ENCODE results near the gene CHTF8.
A peak's percentile ranks its signal among the peaks of the same experiment; 100 is the strongest.
"Not testable (repeated sequence)": the region's sequence is repeated elsewhere in the genome, so short reads cannot be mapped to it uniquely, and the experiment has no call there.

Gene CHTF8, protein sequence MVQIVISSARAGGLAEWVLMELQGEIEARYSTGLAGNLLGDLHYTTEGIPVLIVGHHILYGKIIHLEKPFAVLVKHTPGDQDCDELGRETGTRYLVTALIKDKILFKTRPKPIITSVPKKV

DNA sequence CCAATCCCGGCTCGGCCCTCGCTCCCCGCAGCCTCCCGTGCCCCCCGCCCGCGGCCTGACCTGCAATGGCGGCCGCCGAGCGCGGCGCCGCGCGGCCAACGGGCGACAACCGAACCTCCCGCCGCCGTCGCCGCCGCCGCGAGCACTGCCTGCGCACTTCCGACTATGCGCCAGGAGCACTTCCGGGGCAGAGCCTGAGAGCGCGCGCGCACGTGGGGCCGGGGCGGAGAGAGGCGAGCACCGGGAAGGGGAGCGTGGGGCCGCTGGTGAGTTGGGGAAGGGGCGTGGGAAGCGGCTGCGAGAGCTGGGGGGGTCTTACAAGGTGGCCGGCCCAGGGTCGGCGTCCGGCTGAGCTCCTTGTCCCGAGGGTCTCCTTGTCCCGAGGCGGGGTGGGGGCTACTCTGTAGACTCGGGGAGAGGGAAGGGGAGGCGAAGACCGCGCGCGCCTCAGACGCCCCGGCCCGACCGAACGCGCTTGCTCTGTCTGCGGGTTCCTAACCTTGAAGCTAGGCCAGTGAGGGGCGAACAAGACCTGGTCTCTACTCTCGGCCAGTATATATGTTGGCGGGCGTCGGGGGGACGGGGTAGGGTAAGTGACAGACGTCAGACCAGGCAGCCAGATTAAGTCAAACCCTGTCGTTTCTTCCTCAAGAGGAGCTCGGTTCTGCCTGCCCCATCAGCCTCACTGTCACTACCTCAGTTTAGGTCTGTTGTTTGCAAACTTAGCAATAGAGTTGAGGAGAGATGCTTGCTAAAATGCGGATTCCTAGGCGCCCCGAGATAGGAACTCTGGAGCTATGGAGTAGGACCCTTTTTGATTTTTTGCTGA is at the start of gene CHTF8, which contains the start of gene UTP4:
Gene CHTF8, minus strand, starts transcription at position 165 of the 829 bp plus-strand sequence. CDS start 11,130 bp downstream, outside the sequence.
Gene UTP4, plus strand, starts transcription at position 226 of the 829 bp plus-strand sequence. CDS start 811 bp downstream, outside the sequence.
- peak; percentile 68 to 69 for DNase-seq (ENCODE audit: low read depth in 2 of 2, low spot score in 1 of 2)

DNA sequence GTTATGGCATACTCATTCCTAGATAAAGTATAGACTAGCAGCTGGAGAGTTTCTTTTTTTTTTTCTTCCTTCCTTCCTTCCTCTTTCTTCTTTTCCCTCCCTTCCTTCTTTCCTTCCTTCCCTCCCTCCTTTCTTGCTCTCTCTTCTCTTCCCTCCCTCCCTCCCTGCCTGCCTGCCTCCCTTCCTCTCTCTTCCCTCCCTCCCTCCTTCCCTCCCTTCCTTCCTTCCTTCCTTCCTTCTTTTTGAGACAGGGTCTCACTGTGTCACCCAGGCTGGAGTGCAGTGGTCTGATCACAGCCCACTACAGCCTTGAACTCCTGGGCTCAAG is 47.6 kb upstream of the CHTF8 start:
- DNase-seq (ENCODE audit: low read depth in 2 of 2, low spot score in 1 of 2) = no peak

DNA sequence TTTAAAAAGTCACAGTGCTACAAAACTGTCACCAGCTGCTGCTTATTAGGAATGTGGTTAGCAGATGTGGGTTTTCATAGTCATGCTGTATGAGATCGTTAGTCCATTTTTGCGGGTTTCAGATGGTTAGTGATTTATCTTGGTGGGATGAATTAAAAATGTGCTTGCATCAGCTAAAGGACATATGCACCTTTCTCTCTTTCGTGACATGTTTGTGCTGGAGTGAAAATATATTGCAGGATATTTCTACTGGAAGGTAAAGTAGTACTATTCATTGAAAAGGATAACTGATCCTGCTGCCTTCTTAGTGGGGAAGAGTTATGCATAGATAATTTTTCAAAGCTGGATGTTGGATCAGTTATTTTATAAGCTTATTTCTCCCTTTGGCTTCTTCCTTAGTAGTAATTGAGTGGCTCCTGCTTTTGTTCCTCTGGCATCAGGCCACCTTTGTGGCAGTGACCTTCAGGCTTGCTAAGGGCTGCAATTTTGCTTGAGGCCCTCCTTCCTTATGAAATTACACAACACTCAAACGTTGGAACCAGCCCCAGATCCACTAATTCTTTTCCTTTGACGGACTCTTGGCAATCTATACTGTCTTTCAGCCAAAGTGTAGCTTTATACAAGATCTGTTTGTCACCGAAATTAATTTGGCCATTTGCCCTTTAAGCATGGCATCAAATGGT is 47.1 kb upstream of the CHTF8 start:
- DNase-seq (ENCODE audit: low read depth in 2 of 2, low spot score in 1 of 2) = no peak

GRCh38 chr16:69176033-69176800 is 43.8 kb upstream of the CHTF8 start:
- DNase-seq (ENCODE audit: low read depth in 2 of 2, low spot score in 1 of 2) = no peak

- DNase-seq (ENCODE audit: low read depth in 2 of 2, low spot score in 1 of 2) = no peak
These were observed 39.1 kb upstream of the CHTF8 start for GRCh38 chr16:69171325-69172084.

DNA sequence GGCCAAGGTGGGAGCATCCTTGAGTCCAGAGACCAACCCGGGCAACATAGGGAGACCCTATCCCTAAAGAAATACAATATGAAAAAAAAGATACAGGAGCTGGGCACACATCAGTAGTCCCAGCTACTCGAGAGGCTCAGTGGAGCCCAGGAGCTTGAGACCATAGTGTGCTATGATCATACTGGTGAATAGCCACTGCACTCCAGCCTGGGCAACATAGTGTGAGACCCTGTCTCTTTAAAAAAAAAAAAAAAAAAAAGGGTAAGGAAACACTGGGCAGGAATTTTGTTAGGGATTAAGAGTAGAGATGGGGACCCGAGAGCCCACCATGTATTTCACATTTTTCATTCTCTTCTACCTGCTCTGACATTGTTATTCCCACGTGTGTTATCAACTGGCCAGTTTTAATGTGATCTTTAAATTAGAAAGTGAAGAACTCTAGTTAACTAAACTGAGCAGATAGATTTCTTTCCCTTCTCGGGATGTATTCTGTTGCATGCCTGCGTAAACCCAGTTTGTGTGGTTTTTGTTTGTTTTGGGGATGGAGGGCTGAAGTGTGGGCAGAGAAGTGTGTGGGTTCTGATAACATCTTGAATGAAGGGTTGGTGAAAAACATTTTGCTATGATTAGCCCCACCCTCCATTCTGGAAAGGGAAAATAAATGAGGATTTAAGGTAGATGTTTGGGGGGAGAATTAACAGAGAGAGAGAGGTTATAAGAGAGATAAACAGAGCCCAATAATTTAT is 37.4 kb upstream of the CHTF8 start:
- DNase-seq (ENCODE audit: low read depth in 2 of 2, low spot score in 1 of 2) = no peak

GRCh38 chr16:69169051-69169450 is 36.7 kb upstream of the CHTF8 start:
- DNase-seq (ENCODE audit: low read depth in 2 of 2, low spot score in 1 of 2) = no peak

DNA sequence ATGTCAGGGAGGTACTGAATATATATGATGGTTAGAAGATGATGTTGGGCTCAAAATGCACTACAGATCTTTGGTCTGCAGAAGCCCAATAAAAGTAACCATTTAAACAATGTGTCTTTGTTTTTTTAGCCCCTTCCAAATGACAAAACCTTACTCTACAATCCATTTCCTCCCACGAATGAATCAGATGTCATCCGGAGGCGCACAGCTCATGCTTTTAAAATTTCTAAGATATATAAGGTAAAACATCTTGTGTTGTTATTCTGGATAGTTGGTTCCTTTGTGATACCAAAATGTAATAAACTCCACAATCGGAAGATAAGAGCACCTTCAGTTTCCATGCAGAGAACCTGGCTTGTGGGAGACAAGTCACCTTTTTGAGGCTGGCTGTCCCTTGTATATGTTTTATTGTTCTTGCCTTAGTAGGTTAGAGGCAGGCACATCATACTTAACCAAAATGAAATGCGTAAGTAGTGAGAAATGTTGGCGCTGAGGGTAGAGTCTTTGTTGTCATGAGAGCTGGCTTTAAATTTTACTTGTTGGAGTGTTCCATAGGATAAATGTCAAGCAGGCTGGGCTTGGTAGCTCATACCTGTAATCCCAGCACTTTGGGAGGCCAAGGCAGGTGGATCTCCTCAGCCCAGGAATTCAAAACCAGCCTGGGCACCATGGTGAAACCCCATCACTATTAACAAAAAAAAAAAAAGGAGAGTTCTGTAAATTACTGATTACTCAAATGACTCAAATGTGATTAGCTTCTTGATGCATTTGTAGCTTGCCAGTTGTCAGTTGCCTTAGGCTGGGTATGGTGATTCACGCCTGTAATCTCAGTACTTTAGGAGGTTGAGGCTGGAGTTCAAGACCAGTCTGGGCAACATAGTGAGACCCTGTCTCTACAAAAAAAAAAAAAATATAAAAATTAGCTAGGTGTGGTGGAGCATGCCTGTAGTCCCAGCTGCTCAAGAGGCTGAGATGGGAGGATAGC is 34.9 kb upstream of the CHTF8 start:
- no peak for DNase-seq (ENCODE audit: low read depth in 2 of 2, low spot score in 1 of 2)

GRCh38 chr16:69166221-69166833 is 33.9 kb upstream of the CHTF8 start:
- peak in 1 of 2 donors; percentile 8 for DNase-seq (ENCODE audit: low read depth in 2 of 2, low spot score in 1 of 2)

GRCh38 chr16:69165584-69165983 is 33.2 kb upstream of the CHTF8 start:
- DNase-seq (ENCODE audit: low read depth in 2 of 2, low spot score in 1 of 2) = no peak

DNA sequence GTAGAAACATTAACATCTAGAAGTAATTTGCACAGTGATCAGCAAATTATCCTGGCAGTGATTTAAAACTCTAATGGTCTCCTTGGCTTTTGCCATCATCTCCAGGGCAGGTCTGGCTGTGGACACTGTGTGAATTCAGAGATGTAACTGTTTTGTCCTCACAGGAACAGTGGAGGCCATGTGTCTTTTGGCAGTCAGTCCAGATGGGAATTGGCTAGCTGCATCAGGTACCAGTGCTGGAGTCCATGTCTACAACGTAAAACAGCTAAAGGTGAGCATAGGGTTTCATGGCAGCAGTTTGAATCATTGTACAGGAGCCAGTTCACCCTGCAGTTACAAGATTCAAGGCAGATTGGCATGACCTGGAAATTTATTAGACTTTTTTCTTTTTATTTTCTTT is 27.8 kb upstream of the CHTF8 start:
- no peak for DNase-seq (ENCODE audit: low read depth in 2 of 2, low spot score in 1 of 2)

DNA sequence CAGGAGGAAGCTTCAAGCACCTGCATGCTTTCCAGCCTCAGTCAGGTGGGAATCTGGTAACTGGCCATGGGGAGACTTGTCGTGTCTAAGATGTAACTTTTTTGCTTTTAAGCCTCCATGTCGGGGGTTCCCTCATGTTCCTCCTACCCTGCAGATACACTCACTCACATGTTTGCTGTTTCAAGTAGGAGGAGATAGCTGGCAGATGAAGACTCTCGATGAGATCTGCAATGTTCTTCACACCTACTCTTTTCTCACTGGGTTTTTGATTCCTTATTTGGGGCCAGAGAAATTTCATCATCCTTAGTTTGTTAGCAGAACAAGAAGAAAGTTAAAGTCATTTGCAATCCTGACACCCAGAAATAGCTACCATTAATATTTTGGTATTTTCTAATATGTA is 24.8 kb upstream of the CHTF8 start:
- no peak for DNase-seq (ENCODE audit: low read depth in 2 of 2, low spot score in 1 of 2)

DNA sequence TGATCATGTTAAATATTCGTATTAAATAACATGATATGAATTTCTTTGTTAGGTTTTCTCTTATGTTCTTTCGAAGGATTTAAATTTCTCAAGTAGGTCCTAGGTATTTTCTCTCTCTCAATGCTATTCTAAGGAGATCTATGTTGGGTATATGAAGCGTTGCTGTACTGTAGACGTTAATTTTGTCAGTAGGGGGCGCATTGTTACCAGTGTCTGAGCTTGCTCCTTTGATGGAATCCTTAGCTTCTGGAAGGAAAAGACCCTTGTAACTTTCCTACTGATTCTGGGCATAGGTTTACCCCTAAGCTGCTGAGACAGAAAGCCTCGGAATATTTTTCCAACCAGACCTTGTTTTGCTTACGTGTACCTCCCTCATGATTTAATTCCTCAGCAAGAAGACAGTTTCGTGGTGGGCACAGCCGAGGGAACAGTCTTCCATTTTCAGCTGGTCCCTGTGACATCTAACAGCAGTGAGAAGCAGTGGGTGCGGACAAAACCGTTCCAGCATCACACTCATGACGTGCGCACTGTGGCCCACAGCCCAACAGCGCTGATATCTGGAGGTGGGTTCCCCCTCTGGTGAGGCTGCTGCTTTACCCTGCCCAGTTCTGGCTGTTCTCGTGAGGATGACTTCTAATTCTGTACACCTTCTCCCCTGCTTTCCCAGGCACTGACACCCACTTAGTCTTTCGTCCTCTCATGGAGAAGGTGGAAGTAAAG is 17.9 kb upstream of the CHTF8 start:
- peak in 1 of 2 donors; percentile 25 for DNase-seq (ENCODE audit: low read depth in 2 of 2, low spot score in 1 of 2)

- not testable (repeated sequence) for DNase-seq (ENCODE audit: low read depth in 2 of 2, low spot score in 1 of 2)
These were observed 17.2 kb upstream of the CHTF8 start for GRCh38 chr16:69149621-69150020.

GRCh38 chr16:69145658-69146057 is 13.3 kb upstream of the CHTF8 start:
- no peak for DNase-seq (ENCODE audit: low read depth in 2 of 2, low spot score in 1 of 2)

- no peak for DNase-seq (ENCODE audit: low read depth in 2 of 2, low spot score in 1 of 2)
These were observed 10.7 kb upstream of the CHTF8 start for GRCh38 chr16:69143116-69143515.

DNA sequence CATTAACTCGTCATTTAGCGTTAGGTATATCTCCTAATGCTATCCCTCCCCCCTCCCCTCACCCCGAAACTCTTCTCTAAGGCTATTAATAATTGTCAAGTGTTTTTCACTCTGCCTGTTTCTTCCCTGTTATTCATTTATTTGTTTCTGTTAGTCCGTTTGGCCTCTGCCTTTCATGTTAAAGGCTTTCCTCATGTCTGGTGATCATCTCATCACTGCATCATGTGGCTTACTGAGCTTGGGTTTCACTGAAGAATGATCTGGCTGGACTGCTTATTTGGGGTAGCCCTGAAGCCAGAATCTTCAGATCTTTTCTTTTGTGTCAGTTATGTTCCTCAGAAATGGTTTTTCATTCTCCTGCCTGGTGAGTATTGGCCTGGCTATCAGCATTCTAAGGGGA is 9.5 kb upstream of the CHTF8 start:
- no peak for DNase-seq (ENCODE audit: low read depth in 2 of 2, low spot score in 1 of 2)

GRCh38 chr16:69141014-69141413 is 8.6 kb upstream of the CHTF8 start:
- DNase-seq (ENCODE audit: low read depth in 2 of 2, low spot score in 1 of 2) = no peak

Data from stimulated activated CD8-positive, alpha-beta memory T cell treated with anti-CD3 and anti-CD28 coated beads, Interleukin-4, amount 100 ng/mL, for 1 hour (primary cell).